Measurements from ENCODE around the gene MINPP1.

- TF ChIP-seq CTCF (IDR thresholded peaks at IDR 0.05; ENCODE audit: insufficient read depth, low read depth, low read length) (no peak), EZH2 (IDR thresholded peaks at IDR 0.05; ENCODE audit: insufficient read depth, low read length) (no peak)
Measured at GRCh38 chr10:87562750-87563149, 58.1 kb downstream of the MINPP1 start.

All from astrocyte (in vitro differentiated cells and primary cell).